K562 (cell line): ENCODE measurements around the gene ZDHHC14. TPM values are rescaled to one million over a fixed set of nuclear protein-coding genes. Genes with fewer than 3 reads are reported as not detected.
A peak's percentile ranks its signal among the peaks of the same experiment; 100 is the strongest.

Experiments used
- BHLHE40 ChIP-seq: IDR thresholded peaks from 2 replicates; pipeline ENCODE4 v1.6.1; 2011; ENCODE audit warnings: low read length, improper control_type of control experiment
- C11orf30 ChIP-seq: fragments of 450-650 bp; IDR thresholded peaks from 2 replicates; pipeline ENCODE4 v1.6.1; 2016; ENCODE audit warnings: low read depth, mild to moderate bottlenecking
- CBX5 ChIP-seq: IDR thresholded peaks from 2 replicates; pipeline ENCODE4 v1.6.1; 2014; ENCODE audit warnings: low read depth, borderline replicate concordance
- CHD1 ChIP-seq: fragments of 200-600 bp; sonication (generic); IDR thresholded peaks from one replicate; pipeline ENCODE4 v1.6.1; 2012; ENCODE audit warnings: mild to moderate bottlenecking, moderate library complexity, low read length, inconsistent platforms
- FOXA3 ChIP-seq, 2 experiments: fragments of 450-650 bp in 1 of 2; sonication (generic) in 1 of 2; formaldehyde crosslinking; IDR thresholded peaks in 1 of 2; conservative IDR thresholded peaks in 1 of 2; 2 replicates each; pipeline versions ENCODE4 v1.4.0 to v1.8.0; 2020 to 2022; ENCODE audit warnings: mild to moderate bottlenecking in 2 of 2, missing genetic modification reagents in 1 of 2
- KDM5B ChIP-seq: fragments of 200-600 bp; sonication (generic); IDR thresholded peaks from 2 replicates; pipeline ENCODE4 v1.6.1; 2012; ENCODE audit warnings: low read depth, mild to moderate bottlenecking, moderate library complexity, low read length, control low read depth, inconsistent platforms; ENCODE audit not compliant: insufficient replicate concordance
- KHSRP ChIP-seq: fragments of 450-650 bp; IDR thresholded peaks from 2 replicates; pipeline ENCODE4 v1.6.1; 2017
- MAFK ChIP-seq: IDR thresholded peaks from 2 replicates; pipeline ENCODE4 v1.6.1; 2011; ENCODE audit warnings: low read length, improper control_type of control experiment
- MIER1 ChIP-seq: fragments of 450-650 bp; IDR thresholded peaks from 2 replicates; pipeline ENCODE4 v1.6.1; 2016; ENCODE audit warnings: antibody characterized with exemption, mild to moderate bottlenecking, low read depth
- NR2C2 ChIP-seq, 2 experiments: fragments of 200-800 bp in 1 of 2; sonication (Bioruptor generic) in 1 of 2; sonication (generic) in 1 of 2; formaldehyde crosslinking in 1 of 2; IDR thresholded peaks; 2 replicates each; pipeline versions ENCODE4 v1.6.1 to v1.8.0; 2016 to 2022; ENCODE audit warnings: mild to moderate bottlenecking in 1 of 2, missing compliant biosample characterization in 1 of 2, missing genetic modification characterization in 1 of 2, missing genetic modification reagents in 1 of 2
- RBM14 ChIP-seq: fragments of 200-400 bp; formaldehyde crosslinking; IDR thresholded peaks from 2 replicates; pipeline ENCODE4 v1.6.1; 2018; ENCODE audit warnings: low read depth, mild to moderate bottlenecking, low read length, moderate library complexity, borderline replicate concordance; ENCODE audit not compliant: insufficient read depth
- SNIP1 ChIP-seq: fragments of 450-650 bp; IDR thresholded peaks from 2 replicates; pipeline ENCODE4 v1.7.1; 2017; ENCODE audit warnings: low read depth, mild to moderate bottlenecking
- ZNF586 ChIP-seq: fragments of 450-650 bp; formaldehyde crosslinking; conservative IDR thresholded peaks from 2 replicates; pipeline ENCODE4 v1.4.0; 2020; ENCODE audit warnings: mild to moderate bottlenecking, moderate library complexity
- polyA plus RNA-seq, 8 experiments: library from polyadenylated mRNA; depleted of rRNA in 4 of 8; stranded (reverse) in 5 of 8; unstranded in 3 of 8; fragments of >200 nt; fragmentation: Nextera tagmentation in 2 of 8; fragmentation: Illumina TruSeq in 1 of 8; extraction: Ambion mirVana in 2 of 8; extraction: Trizol in 1 of 8; gene quantifications; 2 replicates each; pipeline versions ENCODE4 v1.2.1 to v1.2.3, GENCODE V29; 2011 to 2014; ENCODE audit warnings: inconsistent platforms in 1 of 8, missing spikeins in 1 of 8
- total RNA-seq, 7 experiments: library from RNA; depleted of rRNA in 6 of 7; stranded (reverse); fragments of >200 nt in 6 of 7; fragmentation: Illumina TruSeq in 2 of 7; extraction: Trizol in 2 of 7; gene quantifications; 2 replicates each; pipeline versions ENCODE4 v1.2.1 to v1.2.3, GENCODE V29; 2011 to 2021; ENCODE audit warnings: low replicate concordance in 1 of 7
- TF ChIP-seq, protein P1 (sequence below): fragments of 450-650 bp; formaldehyde crosslinking; conservative IDR thresholded peaks from 2 replicates; pipeline ENCODE4 v1.4.0; 2022; ENCODE audit warnings: mild to moderate bottlenecking, missing genetic modification characterization
- TF ChIP-seq, protein P2 (sequence below): fragments of 250-450 bp; sonication (Bioruptor Pico); IDR thresholded peaks from 2 replicates; pipeline ENCODE4 v1.4.0; 2020; ENCODE audit warnings: mild to moderate bottlenecking
- TF ChIP-seq, protein P3 (sequence below), 2 experiments: IDR thresholded peaks; 2 replicates each; pipeline ENCODE4 v1.6.1; 2011; ENCODE audit warnings: borderline replicate concordance in 1 of 2, control low read depth in 1 of 2, low read depth in 1 of 2, low read length in 1 of 2, mild to moderate bottlenecking in 1 of 2, mixed read lengths in 1 of 2, moderate library complexity in 1 of 2; ENCODE audit not compliant: insufficient read depth in 1 of 2, insufficient read length in 1 of 2, poor library complexity in 1 of 2, severe bottlenecking in 1 of 2; ENCODE audit errors: extremely low read depth in 1 of 2
- TF ChIP-seq, protein P4 (sequence below): fragments of 250-450 bp; sonication (Bioruptor Pico); IDR thresholded peaks from 2 replicates; pipeline ENCODE4 v1.8.0; 2022; ENCODE audit warnings: inconsistent platforms, mild to moderate bottlenecking, moderate library complexity, borderline replicate concordance
- TF ChIP-seq, protein P5 (sequence below): fragments of 450-650 bp; IDR thresholded peaks from 2 replicates; pipeline ENCODE4 v1.7.0; 2016; ENCODE audit warnings: borderline replicate concordance

Gene ZDHHC14
- total and polyA plus RNA-seq, 9 of the 15 experiments (the other 6 are each of a cell fraction or from before 2014, with no cell fraction given): 0.92 to 23.1 (median 13.8) TPM

DNA sequence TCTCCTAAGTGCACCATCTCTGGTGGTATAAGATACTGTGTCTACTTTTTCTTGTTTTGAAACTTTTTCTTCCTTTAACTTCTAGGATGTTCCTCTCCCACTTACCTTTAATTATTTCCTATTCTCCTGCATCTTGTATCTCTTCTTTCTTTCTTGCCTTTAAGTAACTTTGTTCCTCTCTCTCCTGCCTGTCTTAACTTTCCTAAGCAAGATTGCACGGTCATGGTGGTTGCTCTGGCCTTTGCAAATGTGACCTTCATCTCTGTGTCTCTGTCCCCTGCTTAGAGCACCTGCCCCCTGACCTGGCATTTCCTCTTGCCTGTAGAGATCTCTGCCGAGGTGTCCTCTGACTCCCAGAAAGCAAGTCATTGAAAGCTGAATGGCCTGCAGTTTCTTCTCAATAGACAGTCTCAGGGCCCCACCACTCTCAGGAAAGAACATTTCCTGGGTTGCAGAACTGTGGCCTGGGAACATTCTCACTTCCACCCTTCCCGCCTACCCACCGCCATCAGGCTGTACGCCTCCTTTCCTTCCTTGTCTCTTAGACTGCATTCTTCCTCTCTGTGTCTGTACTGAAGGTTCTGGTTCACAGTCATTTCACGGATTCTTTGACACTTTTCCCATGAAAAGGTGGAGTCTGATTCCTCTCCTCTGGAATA, 12.8 kb downstream of the ZDHHC14 start (continued):
- TF ChIP-seq, protein P1, sequence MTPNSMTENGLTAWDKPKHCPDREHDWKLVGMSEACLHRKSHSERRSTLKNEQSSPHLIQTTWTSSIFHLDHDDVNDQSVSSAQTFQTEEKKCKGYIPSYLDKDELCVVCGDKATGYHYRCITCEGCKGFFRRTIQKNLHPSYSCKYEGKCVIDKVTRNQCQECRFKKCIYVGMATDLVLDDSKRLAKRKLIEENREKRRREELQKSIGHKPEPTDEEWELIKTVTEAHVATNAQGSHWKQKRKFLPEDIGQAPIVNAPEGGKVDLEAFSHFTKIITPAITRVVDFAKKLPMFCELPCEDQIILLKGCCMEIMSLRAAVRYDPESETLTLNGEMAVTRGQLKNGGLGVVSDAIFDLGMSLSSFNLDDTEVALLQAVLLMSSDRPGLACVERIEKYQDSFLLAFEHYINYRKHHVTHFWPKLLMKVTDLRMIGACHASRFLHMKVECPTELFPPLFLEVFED (CRISPR knock-in tag): peak; percentile 42; the same call in 1 of the 2 replicates
- TF ChIP-seq FOXA3 (CRISPR knock-in tag; conservative IDR thresholded peaks at IDR 0.05 in 1 of 2, IDR thresholded peaks at IDR 0.05 in 1 of 2) (no peak), MAFK (0 out of 2 replicates have a peak, but pooled peaks have one; percentile 9), MIER1 (peak; percentile 59; the same call in 1 of the 2 replicates), C11orf30 (peak; percentile 75; the same call in 1 of the 2 replicates), KDM5B (no peak), CHD1 (no peak), BHLHE40 (0 out of 2 replicates have a peak, but pooled peaks have one; percentile 19), CBX5 (no peak), KHSRP (0 out of 2 replicates have a peak, but pooled peaks have one; percentile 15), SNIP1 (0 out of 2 replicates have a peak, but pooled peaks have one; percentile 7), ZNF586 (no peak), RBM14 (no peak), NR2C2 (CRISPR knock-in tag; IDR thresholded peaks at IDR 0.05) (0 out of 2 replicates have a peak, but pooled peaks have one; percentile 22), NR2C2 (tag; IDR thresholded peaks at IDR 0.05) (peak; percentile 20; the same call in 1 of the 2 replicates)
- TF ChIP-seq, protein P2, sequence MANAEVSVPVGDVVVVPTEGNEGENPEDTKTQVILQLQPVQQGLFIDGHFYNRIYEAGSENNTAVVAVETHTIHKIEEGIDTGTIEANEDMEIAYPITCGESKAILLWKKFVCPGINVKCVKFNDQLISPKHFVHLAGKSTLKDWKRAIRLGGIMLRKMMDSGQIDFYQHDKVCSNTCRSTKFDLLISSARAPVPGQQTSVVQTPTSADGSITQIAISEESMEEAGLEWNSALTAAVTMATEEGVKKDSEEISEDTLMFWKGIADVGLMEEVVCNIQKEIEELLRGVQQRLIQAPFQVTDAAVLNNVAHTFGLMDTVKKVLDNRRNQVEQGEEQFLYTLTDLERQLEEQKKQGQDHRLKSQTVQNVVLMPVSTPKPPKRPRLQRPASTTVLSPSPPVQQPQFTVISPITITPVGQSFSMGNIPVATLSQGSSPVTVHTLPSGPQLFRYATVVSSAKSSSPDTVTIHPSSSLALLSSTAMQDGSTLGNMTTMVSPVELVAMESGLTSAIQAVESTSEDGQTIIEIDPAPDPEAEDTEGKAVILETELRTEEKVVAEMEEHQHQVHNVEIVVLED (CRISPR knock-in tag): no peak
- TF ChIP-seq, protein P3, sequence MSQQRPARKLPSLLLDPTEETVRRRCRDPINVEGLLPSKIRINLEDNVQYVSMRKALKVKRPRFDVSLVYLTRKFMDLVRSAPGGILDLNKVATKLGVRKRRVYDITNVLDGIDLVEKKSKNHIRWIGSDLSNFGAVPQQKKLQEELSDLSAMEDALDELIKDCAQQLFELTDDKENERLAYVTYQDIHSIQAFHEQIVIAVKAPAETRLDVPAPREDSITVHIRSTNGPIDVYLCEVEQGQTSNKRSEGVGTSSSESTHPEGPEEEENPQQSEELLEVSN (IDR thresholded peaks at IDR 0.05; ENCODE audit: borderline replicate concordance in 1 of 2, extremely low read depth in 1 of 2, insufficient read depth in 1 of 2, insufficient read length in 1 of 2, low read depth in 1 of 2, low read length in 1 of 2, poor library complexity in 1 of 2, severe bottlenecking in 1 of 2): no peak
- TF ChIP-seq, protein P4, sequence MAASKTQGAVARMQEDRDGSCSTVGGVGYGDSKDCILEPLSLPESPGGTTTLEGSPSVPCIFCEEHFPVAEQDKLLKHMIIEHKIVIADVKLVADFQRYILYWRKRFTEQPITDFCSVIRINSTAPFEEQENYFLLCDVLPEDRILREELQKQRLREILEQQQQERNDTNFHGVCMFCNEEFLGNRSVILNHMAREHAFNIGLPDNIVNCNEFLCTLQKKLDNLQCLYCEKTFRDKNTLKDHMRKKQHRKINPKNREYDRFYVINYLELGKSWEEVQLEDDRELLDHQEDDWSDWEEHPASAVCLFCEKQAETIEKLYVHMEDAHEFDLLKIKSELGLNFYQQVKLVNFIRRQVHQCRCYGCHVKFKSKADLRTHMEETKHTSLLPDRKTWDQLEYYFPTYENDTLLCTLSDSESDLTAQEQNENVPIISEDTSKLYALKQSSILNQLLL (CRISPR knock-in tag): no peak
- TF ChIP-seq, protein P5, sequence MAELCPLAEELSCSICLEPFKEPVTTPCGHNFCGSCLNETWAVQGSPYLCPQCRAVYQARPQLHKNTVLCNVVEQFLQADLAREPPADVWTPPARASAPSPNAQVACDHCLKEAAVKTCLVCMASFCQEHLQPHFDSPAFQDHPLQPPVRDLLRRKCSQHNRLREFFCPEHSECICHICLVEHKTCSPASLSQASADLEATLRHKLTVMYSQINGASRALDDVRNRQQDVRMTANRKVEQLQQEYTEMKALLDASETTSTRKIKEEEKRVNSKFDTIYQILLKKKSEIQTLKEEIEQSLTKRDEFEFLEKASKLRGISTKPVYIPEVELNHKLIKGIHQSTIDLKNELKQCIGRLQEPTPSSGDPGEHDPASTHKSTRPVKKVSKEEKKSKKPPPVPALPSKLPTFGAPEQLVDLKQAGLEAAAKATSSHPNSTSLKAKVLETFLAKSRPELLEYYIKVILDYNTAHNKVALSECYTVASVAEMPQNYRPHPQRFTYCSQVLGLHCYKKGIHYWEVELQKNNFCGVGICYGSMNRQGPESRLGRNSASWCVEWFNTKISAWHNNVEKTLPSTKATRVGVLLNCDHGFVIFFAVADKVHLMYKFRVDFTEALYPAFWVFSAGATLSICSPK: 0 out of 2 replicates have a peak, but pooled peaks have one; percentile 74
- TF ChIP-seq, all 486 proteins: peak for 42
